Activated CD4-positive, CD25-positive, alpha-beta regulatory T cell treated with anti-CD3 and anti-CD28 coated beads, Interleukin-2, amount 50 U/mL, for 24 hours (primary cell): Measurements from ENCODE around the gene OR2H1.
A peak's percentile ranks its signal among the peaks of the same experiment; 100 is the strongest.

ENCODE experiments used
- ATAC-seq, 2 donors: fragments of 150-1000 bp; cut with Tn5 transposase; one replicate each; pipeline ENCODE4 v1.10.0; 2021; ENCODE audit warnings: mild to moderate bottlenecking in 1 of 2, moderate library complexity in 1 of 2

The OR2H1 gene

DNA sequence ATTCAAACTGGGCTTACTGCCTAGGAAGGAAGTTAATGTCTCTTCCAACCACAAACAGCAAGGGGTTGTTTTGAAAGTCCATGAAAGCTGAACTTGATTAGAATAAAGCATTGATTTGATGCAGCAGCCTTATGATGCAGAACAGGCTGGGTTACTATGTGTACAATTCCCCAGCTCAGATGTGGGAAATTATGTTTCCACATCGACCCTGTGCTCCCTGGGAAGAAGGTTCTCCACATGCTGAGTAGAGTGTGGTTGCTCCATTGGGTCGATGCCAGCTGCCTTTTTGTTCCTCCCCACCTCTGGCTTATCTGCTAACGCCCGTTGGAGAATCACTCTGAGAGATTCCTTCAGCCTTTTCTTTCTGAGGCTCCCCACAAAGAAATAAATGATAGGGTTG is 29.6 kb downstream of the OR2H1 start:
- no peak for ATAC-seq

DNA sequence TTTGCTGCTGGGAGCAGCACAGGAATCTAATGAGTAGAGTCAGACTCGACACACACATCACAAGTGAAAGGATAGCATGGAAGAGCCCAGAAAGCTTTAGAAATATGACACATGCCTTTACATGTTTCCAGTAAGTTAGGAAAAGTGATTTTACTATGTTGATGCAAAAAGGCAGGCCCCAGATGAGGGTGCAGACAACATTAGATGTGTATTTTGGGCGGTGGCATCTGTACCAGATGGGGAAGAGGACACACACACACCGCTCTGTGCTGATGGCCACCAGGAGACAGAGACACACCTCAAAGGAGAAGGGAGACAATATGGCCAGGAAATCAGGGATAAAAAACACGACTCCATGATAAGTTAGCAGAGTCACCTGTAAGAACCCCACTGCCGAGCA is 30.2 kb downstream of the OR2H1 start:
- ATAC-seq = no peak

DNA sequence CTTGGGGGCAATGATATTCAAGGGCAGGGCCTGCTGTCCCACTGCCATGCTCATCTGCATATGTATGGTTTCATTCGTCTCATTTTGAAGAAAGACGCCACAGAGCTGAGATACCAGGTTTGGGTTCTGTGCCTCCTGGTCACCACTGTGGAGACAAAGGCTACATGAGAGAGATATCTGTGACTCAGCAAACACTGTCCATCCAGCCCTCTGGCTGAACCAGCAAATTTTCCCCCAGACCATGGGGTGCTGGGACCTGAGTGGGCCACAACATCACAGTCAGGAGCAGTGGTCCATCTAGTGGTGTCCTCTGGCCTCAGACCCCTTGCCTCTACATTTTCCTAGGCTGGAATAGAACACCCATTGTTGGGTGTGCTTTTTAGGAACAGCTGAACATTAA is 30.7 kb downstream of the OR2H1 start, which contains the start of gene MAS1L:
Gene MAS1L, minus strand, starts transcription at position 297 of the 400 bp plus-strand sequence. Its CDS starts 54 bp downstream, at position 243.
- ATAC-seq = no peak

DNA sequence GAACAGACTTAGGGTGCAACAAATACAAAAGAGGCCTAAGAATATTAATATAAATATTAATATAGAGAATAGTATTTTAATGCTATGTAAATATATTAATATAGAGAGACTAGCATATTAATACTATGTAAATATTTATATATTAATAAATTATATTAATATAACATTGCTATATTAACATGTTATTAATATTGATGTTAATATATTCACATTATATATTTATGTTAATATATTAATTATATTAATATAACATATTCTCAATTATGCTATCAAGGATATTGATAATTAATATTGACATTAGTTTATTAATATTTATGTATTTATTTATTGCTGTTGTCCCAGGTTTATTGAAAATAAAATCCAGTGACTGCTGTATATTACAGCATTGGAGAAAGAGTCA is 31.9 kb downstream of the OR2H1 start:
- ATAC-seq = no peak

DNA sequence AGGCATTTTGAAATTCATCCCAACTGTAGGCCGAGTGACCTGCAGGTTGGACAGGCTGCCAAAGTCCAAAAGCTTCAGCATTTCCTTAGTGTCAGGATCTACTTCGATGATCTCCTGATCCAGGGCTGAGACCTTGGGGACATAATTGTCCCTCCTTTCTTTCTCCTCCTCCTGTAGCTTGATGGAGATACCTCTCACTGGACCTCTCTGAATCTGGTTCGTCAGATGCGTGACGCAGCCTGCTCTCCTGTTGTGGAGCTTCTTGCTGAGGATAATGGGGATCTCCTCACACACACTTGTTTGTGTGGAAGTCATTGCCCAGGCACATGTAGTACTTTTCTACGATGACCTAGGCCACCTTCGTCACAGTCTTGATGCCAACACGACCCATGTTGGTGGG is 32.3 kb downstream of the OR2H1 start:
- no peak for ATAC-seq

DNA sequence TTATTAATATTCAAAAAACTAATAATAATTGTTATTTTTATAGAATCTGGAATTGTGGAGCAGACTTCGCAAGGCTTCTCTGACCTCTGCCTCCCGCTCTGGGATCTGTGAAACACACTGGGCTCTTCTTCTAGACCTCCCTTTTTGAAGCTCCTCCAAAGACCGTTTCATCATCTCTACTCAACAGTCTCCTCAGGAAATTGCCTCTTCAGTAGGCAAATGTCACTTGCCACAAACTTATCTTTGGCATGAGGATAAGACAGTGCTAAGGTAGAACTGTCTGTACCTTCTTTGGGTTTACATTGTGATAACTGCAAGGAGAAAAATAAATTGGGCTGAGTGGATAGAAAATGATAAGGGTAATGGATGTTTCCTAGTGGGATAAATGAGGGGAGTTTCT is 33.1 kb downstream of the OR2H1 start:
- no peak for ATAC-seq

DNA sequence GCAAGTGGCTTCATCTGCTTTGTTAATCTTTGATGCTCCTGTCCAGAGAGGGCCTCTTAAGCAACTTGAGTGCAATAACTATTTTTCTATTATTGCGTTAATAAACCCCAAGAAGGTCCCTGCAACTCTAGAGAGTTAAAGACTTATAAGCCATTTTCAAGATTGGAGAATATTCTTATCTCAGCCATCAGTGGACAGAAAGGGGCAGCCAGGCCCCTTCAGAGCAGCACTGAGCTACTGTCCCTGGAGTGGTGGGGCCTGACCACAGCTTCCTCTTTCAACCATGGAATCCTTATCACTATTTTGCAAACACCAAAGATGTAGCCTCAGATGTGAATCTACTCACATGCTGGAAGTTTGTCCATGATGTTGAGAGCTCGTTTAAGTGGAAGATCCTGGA is 33.6 kb downstream of the OR2H1 start:
- ATAC-seq = no peak

DNA sequence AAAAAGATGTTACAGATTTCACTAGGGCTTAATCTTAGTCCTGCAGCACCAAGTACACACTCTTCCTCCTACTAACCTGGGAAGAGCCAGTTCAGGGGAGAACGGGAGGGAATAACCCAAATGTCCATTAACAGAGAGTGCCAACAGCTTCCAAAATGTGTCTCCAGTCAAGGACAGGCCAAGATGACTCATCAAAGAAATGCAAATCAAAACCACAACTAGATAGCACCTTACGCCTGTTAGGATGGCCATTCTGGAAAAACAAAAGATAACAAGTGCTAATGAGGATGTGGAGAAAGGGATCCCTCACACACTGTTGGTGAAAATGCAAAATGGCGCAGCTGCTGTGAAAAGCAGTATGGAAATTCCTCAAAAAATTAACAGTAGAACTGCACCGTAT is 34.6 kb downstream of the OR2H1 start:
- no peak for ATAC-seq

DNA sequence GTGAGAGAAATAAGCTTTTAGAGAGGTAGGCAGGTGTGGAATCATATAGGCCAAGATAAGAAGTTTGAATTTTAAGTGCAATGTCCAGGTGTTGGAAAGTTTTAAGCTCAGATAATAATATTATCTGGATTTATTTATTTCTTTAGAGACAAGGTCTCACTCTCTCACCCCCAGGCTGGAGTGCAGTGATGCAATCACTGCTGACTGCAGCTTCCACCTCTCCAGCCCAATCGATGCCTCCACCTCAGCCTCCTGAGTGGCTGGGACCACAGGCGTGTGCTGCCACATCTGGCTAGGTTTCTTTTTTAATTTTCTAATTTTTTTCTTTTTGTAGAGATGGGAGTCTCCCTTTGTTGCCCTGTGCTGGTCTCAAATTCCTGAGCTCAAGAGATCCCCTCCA is 36.3 kb downstream of the OR2H1 start:
- no peak for ATAC-seq

DNA sequence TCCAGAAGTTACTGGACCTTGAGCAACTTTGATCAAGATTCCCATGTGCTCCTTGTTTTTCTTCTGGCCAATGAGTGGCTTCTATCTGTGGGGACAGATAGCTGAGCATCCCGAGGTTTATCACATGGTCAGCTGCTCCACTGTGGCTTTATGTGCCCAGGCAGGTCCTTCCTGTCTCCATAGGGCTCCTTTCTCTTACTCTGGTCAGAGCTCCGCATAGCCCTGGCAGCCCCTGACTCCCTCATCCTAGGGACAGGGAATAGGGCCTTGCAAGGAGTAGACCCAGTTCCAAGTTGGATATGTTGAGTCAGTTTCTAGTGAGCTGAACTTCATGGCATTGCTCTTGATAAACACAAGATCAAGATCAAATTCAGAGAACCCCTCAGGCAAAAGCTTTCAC is 37.2 kb downstream of the OR2H1 start:
- no peak for ATAC-seq

DNA sequence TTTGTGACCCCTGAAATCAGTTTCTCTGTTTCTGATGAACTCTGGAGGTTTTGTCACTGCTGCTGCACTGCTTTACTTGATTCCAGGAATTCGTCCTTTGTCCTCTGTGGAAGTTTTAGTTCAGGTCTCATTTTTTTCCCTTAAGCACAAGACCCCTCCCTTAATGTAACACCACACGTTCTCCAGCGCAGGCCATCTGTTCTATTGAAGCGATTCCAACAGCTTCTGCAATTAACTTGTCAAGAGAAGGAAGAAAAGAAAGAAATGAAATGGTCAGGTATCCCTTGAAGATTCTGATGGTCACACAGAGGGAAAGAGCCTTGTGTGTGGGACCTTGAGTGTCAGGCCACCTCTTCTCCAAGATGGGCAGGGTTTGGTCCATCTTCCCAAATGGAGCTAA is 38.6 kb downstream of the OR2H1 start:
- no peak for ATAC-seq

DNA sequence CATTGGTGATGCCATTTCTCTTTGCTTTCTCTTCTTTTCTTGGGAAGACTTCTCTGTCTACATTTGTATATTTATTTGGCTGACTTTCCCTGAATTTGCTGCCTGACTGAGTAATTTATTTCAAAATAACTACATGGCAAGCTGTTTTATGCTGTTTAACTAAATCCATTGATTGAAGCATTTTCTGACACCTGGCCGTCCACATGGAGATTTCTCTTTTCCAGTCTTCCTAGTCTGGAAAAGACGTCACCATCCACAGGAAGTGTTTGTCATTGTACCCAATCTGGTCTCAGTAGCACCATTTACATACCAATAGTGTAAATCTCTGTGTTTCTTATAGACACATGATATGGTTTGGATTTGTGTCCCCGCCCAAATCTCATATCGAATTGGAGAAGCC is 40.0 kb downstream of the OR2H1 start:
- ATAC-seq = no peak

DNA sequence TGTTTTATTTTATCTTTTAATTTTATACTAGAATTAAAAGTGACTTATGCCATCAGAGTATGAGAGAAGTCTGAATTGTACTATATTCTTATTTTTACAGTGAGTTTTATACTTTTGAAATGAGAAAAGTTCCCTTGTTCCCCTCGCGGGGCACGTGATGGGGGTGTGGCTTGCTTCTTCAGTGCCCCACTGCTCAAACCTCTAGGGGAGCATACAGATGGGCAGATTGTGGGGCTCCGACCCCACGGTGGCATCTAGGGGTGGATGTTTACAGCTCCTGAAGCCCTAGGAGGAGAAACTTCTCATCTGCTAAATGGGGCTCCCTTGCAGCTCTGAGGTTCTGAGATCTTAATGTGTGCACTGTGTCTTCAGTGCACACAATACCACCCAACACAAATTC is 42.7 kb downstream of the OR2H1 start:
- ATAC-seq = no peak

DNA sequence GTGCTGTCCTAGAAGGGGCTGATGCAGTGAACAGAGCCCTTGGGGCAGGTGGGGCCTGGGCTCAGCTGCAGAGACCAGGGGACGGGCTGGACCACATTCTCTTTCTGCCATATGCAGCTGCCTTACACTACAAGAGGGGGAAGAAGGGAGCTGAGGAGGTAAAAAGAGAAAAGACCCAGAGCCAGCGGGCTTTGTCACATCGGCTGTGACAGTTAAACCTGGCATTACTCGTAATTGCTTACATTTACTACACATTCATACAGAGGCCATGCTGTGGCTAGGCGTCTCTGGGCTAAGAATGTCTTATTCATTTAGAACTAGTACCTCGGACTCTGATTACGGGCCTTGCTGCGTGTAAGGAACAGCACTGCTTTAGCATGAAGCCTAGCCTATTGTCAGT is 43.6 kb downstream of the OR2H1 start:
- no peak for ATAC-seq

DNA sequence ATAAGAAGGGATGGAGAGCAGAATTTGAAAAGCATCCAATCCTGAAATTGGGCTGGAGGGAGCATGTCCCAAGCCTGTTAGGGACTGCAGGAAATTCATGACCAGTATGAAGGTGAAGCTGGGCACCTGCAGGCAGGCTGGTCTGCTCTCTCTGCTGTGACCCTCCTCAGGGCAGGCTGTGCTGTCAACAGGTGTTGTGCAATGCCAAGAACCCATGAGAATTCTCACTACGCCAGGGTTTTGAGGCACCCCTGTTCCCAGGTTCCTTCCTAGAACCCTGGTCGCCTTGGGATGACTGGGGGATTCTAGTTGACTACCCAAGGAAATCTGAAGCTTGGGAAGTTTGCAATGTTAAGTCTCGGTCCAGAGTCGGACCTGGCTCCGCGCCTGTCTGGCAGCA is 44.2 kb downstream of the OR2H1 start:
- no peak for ATAC-seq

DNA sequence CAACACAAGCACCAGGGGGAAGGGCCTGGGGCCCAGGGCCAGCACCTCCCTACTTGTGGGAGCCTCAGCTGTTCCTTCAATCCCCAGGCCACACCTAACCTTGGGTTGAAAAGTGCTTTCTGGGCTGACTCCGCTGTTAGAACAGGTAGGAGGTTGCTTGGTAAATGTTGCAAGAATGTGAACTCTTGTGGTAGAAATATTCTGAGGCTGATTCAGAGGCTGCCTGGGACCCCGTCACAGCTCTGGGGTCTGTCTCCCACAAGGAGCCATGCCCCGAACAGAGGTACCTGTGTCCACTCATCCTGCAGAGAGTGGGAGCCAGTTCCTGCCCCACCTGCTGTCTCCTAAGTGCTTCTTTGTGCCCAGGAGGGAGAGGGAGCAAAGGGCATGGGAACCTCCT is 45.2 kb downstream of the OR2H1 start:
- ATAC-seq = no peak

DNA sequence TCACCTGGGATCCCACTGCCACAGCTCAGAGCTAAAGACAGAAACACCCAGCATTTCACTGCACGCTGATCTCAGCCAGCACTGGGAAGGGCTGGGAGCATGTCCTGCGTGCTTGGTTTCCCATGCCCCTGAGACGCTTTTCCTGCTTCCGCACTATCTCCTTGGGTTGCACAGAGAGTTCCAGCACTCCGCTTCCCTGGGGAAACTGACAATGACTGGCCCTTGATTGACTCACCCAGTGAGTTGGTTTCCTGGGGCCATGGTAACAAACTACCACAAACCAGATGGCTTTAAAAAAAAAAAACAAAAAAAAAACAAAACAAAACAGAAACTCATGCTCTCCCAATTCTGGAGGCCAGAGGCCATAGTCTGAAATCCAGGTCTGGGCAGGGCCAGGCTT is 45.6 kb downstream of the OR2H1 start:
- no peak for ATAC-seq

DNA sequence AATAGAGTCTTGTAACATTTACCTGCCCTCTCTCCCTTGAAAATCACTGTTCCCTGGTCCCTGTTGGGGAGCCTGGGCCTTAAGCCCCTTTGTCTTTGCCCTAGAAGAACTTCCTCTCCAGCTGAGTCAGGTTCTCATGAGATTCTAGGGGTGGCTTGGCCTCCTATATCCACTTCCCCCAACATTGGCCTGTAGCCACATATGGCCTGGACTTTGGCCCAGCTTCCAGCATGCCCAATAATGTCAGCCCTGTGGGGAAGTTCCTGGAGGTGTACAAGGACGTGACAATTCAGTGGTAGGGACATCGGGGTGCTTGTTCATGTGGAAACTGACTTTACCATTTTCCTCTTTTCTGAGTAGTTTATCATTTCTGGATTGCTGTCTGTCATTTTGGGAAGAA is 48.0 kb downstream of the OR2H1 start:
- no peak for ATAC-seq

DNA sequence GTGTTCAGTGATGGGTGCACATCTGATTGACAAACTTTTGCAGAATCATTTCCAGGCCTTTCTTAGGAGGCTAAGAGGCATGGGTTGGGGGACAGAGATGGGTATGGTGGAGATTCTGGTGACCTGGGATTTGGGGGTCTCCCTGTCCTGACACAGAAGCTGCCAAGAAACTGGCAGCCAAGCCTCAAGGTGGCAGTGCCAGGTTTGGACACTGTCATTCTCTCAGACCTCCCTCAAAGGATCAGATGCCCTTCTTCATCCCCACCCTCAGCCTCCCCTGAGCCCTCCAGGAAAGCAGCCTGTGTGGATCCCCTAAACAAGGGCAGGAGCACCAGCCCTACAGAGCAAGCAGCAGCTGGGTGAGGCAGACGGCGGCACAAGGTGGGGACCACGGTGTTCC is 48.9 kb downstream of the OR2H1 start:
- no peak for ATAC-seq

DNA sequence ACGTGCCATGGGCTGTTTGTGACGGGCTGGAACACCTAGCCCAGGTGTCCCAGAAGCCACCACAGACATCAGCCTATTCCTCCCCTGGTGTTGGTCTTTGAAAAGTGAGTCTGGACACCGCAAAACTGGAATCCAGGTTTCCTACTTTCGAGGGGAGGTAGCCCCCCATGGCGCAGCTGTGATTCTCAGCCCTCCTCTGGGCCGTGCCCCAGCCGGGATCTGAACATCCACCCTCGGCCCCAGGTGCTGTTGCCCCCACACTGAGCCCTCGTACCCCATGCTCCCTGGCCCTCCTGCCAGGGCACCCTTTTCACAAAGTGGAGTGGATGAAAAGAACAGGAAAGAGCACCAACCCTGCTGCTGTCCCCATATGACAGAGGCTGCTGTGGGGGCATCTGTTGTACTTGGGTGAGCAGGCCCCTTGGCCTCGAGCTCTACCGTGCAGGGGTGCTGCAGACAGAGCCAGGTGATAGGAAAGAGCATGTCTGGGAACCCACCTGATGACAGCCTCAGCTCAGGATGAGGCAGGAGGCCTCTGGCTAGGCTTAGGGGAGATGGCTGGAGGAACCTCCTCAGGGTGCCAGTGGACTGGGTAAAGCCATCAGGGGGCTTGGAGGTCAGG is 49.6 kb downstream of the OR2H1 start:
- no peak for ATAC-seq

DNA sequence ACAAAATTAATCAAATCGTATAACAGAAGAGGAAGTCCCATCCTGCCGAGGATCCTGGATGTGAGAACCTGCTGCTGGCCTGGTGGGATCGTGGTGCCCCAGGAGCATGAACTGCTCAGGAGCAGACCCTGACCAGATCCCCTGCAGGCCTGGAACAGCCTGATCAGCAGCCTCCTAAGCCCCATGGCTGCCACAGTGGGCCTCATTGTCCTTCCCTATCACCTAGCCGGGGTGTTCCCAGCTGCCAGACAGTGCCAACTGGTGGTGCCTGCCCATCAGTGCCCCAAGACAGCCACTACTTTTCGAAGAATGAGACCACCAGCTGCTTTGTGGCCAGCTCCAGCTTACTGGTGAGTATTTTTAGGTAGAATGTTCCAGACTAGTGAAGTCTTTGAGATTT is 50.4 kb downstream of the OR2H1 start:
- ATAC-seq = no peak

DNA sequence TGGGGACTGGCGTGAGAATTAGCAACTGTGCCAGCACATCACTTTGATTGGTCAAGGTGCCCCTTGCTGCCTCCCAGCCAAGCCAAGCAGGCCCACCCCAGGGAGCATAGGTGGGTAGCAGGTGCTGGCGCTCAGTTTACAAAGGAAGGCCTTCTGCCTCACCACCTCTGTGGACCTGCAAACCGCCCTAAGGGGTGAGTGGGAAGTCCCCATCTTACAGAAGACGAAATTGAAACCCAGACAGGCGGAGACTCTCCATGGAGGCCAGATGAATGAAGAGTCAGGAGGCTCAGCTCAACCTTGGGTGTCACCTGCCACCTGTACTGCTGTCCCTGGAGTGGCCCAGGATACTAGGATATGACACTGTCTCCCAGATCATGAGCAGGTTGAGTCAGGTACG is 52.3 kb downstream of the OR2H1 start:
- peak; percentile 33 to 64 for ATAC-seq

DNA sequence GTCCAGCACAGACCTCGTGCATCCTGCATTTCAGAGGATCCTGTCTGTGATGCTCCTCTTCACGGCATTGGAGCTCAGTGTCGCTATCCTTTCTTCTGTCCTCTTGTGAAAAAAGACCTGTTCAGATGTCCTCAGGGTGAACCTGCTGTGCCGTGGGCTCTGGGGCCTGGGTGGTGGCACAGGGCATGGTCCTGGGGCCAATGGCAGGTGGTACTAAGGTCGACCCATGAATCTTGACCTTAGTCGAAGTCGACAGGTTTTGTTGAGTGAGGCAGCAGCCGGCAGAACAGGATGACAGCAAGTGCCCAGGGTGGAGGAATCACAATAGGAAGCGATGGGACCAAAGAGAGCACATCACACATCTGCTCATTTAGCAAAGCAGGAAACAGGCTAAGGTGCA is 52.8 kb downstream of the OR2H1 start:
- no peak for ATAC-seq

DNA sequence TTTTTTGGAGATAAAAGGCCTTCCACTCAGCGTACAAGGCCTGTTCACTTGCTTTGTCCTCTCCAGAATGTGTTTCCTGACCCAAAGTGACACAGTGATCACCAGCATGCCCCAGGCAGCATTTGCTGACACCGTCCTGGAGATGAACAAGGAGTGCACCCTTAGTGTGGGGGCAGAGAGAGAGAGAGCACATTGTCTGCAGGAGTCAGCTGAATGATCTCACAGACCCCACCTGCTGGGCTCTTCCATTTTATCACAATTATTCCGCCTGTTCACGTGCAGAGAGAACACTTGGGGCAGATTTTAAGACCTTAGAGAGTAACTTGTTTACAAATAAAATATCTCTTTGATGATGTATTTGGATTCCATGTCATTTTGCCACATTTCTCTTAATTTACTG is 53.2 kb downstream of the OR2H1 start:
- ATAC-seq = no peak

DNA sequence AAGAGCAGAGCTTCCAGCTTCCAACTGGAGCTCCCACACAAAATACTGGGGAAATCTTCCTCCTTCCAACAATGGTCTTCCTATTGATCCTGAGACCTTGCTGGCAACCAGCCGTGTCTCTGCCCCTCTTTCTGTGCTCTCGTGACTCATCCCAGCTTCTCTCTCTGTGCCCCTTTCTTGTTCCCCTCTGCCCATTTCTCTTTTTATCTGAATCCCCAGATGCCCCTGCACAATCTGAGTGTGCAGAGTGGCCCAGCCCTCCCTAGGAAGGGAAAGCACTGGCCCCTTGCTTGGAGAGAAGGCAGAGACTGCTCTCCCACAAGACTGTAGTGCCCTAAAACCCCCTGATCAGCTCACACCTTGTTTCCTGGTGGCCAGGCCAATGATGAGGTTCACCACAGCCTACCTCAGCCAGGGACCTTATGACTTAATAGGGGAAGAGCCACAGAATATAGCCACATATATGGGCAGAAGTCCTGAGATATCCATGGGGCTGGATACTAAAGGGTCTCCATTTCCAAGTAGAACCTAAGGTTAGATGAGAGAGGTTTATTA is 53.9 kb downstream of the OR2H1 start:
- ATAC-seq = no peak
